Vagina (tissue), 2 donors: ENCODE measurements around the gene SAE1.

ENCODE experiments used
- CTCF ChIP-seq, 3 experiments: fragments of 450-650 bp in 2 of 3; fragments of 200-600 bp in 1 of 3; sonication (generic) in 1 of 3; IDR thresholded peaks; one replicate each; pipeline ENCODE4 v1.5.1; 2017 to 2019; ENCODE audit warnings: antibody characterized with exemption in 3 of 3, mild to moderate bottlenecking in 2 of 3, moderate library complexity in 2 of 3
- POLR2A ChIP-seq, 2 donors: fragments of 450-650 bp; IDR thresholded peaks; one replicate each; pipeline ENCODE4 v1.6.1; 2017; ENCODE audit warnings: antibody characterized with exemption in 2 of 2, mild to moderate bottlenecking in 2 of 2, moderate library complexity in 2 of 2

DNA sequence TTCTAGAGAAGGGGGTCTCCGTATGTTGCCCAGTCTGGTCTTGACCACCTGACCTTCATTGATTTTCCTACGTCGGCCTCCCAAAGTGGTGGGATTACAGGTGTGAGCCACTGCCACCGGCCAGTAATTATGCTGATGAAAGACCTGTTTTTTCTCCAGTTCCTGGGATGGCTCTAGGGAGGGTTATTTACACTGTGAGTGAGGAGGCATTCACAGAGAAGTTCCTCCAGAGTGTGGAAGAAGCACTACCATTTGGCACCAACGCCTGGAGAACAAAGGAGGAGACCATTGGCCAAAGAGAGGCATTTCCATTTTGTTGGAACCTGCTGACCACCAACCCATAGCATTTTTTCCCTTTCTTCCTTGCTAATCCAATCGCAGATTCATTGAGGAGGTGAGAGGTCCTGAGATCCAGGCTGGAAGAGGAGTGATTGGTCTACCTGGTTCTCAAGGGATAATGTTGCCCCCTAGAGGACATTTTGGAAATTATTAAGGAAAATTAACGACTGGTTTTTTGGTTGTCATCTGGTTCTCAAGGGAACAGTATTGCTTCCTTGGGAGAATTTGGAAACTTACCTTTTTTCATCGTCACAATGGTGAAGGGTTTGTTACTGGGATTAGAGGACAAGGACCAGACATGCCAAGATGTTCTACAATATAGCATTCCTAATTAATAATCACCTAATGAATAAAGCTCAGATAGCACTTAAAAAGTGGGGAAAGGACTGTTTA lies 5.5 kb upstream of the SAE1 start:
- TF ChIP-seq CTCF (IDR thresholded peaks at IDR 0.05) (peak in 2 of 3 experiments; percentile 86), POLR2A (IDR thresholded peaks at IDR 0.05) (no peak)
